H4 (cell line): ENCODE data around the gene TBC1D22A. TPM values are rescaled to one million over a fixed set of nuclear protein-coding genes. Genes with fewer than 3 reads are reported as not detected.

Experiments used
- DNase-seq: peaks from one replicate; pipeline ENCODE4 v3.0.0-alpha.2; 2015; ENCODE audit warnings: low spot score
- total RNA-seq: library from RNA; depleted of rRNA; stranded (reverse); fragments of >200 nt; shearing (Covaris generic); gene quantifications from 2 replicates; pipeline ENCODE4 v1.2.3, GENCODE V29; 2014

The TBC1D22A gene
- total RNA-seq, 1 experiment from 2014 or later: 8.6 TPM

GRCh38 chr22:46857885-46858143 lies 95.4 kb downstream of the TBC1D22A start:
- DNase-seq: no peak

DNA sequence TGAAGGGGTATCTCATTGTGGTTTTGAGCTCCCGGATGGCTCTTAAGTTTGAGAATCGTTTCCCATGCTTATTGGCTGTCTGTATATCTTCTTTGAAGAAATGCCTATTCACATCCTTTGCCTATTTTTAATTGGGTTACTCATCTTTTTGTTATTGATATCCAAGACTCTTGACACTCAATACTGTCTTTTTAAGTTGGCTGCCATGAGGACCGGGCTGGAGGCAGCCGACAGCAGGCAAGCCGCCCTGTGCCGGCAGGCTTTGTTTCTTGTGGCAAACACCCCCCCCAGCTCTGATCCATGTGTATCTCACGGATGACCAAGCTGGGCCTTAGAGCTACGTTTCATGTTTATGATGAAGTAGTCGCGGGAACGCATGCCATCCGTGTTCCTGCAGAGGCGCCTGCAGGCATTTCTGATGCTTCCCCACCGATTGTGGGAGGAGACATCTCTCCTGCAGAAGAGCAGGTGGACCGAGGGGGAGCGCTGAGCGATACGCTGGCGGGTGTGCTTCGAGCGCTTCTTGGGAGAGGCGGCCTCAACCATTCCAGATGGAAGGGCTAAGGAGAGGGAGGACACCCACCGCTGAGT lies 95.8 kb downstream of the TBC1D22A start:
- DNase-seq: no peak

DNA sequence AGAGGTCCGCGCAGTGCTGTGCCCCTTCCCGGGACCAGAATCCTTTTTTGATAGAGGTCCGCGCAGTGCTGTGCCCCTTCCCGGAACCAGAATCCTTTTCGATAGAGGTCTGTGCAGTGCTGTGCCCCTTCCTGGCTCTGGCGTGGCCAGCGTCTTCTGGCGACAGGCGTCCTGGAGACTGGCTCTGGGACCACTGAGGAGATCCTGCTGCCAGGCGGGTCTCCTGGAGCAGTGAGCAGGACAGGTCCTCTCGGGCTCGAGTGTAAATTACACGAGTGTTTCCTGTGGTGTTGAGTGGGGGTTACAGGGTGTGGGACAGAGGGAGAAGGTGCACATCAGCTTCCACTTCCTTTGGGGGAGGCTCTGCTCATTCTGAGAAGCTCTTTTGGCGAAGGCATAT lies 98.1 kb downstream of the TBC1D22A start:
- no peak for DNase-seq

- no peak for DNase-seq
Measured at GRCh38 chr22:46861468-46862367, 99.3 kb downstream of the TBC1D22A start.

GRCh38 chr22:46862418-46863324 lies 100.2 kb downstream of the TBC1D22A start:
- no peak for DNase-seq

GRCh38 chr22:46863794-46864193 lies 101.3 kb downstream of the TBC1D22A start:
- no peak for DNase-seq

GRCh38 chr22:46864314-46865051 lies 102.0 kb downstream of the TBC1D22A start:
- DNase-seq: no peak

DNA sequence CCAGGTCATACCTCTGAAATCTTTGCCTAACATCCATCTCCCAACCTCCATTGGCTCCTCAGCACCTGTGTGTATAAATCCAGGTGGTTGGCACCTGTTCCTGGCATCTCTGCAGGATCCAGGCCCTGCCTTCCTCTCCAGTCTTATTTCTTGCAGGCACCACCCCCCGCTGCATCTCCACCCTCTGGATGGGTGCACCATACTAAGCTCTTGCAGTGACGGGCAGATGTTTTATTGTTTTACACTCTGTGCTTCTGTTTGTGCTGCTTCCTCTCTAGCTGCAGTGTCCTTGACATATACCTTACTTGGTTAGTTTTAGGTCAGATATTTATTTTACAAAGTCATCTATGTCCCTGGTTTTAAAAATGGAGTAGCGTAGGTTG lies 102.6 kb downstream of the TBC1D22A start:
- no peak for DNase-seq

DNA sequence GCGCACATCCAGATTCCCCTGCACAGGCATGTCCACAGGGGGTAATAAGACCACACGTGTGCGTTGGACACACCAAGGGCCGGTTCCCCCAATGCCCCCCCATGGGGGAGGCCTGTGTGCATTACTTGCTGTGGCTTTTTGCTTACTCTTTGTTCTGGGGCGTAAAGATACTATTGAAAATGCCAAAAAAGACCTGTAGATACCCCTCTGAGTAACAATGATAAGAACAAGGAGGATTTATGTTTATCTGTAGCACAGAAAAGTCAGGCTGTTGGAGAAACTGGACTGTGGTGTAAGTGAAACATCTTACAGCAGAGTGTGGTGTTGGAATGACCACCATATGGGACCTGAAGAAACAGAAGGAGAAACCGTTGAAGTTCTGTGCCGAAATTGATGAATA lies 103.2 kb downstream of the TBC1D22A start:
- DNase-seq: no peak

DNA sequence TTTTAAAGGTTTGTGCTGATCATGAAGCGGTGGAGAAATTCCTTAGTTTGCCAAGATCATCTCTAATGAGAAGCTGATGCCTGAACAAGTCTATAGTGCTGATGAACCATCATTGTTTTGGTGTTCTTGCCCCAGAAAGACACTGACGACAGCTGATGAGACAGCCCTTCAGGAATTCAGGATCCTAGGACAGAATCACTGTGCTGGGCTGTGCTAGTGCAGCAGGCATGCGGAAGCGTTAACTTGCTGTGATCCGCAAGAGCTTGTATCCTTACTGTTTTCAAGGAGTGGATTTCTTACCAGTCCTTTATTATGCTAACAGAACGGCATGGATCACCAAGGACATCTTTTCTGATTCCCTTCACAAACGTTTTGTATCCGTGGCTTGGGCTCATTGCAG lies 104.1 kb downstream of the TBC1D22A start:
- DNase-seq: no peak

GRCh38 chr22:46867106-46867505 lies 104.7 kb downstream of the TBC1D22A start:
- no peak for DNase-seq

GRCh38 chr22:46869329-46869728 lies 106.9 kb downstream of the TBC1D22A start:
- DNase-seq: no peak

- DNase-seq: no peak
Measured at GRCh38 chr22:46869831-46870441, 107.5 kb downstream of the TBC1D22A start.

DNA sequence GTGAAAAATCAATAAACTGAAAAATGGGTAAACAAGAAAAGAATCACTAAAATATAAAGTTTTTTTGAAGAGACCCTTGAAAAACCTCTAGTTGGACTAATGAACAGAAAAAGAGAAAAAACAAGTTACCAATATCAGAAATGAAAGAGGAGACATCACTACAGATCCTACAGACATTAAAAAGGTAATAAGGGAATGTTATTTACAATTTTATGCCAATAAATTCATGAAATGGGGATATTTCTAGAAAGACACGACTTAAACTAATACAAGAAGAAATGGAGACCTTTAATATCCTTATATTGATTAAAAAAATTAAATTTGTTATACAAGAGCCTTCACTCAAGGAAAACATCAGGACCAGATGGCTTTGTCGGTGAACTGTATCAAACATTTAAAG lies 109.4 kb downstream of the TBC1D22A start:
- no peak for DNase-seq

DNA sequence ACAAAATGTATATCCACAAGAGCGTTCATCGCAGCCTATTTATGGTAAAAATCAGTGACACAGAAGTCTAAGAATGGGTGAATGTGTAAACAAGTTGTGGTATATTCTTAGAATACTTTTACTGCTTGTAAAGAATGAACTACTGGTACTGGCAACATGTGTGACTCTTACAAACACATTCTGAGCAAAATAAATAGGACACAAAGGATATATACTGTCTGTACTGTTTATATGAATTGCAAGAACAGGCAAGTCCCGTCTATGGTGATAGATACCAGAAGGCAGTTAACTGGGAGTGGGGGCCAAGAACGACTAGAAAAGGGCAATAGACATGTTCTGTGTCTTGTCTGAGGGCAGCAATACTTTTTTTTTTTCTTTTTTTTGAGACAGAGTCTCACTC lies 112.6 kb downstream of the TBC1D22A start:
- no peak for DNase-seq

DNA sequence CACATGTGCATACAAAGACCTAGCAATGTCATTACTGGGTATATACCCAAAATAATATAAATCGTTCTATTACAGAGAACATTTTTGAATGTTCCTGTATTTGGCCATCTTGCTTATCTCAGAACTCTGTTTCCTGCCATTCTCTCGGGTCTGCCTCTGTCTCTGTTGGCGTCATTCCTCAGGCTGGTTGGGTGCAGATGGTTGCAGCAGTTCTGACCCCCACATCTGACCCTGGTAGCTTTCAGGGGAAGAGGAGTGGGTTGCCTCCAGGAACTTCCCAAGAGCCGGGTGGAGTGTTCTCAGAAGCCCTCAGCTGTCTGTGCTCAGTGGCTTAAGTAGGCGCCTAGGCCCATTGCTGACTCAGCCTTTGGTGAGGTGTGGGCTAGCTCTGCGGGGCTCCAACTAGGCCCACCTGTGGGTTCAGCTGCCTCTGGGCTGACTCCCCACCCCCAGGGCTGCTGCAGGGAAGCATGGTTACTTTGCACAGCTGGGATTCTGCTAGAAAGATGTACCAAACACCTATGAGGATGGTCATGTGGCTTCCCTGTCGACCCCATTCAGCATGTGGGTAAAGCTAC lies 114.0 kb downstream of the TBC1D22A start:
- DNase-seq: no peak

DNA sequence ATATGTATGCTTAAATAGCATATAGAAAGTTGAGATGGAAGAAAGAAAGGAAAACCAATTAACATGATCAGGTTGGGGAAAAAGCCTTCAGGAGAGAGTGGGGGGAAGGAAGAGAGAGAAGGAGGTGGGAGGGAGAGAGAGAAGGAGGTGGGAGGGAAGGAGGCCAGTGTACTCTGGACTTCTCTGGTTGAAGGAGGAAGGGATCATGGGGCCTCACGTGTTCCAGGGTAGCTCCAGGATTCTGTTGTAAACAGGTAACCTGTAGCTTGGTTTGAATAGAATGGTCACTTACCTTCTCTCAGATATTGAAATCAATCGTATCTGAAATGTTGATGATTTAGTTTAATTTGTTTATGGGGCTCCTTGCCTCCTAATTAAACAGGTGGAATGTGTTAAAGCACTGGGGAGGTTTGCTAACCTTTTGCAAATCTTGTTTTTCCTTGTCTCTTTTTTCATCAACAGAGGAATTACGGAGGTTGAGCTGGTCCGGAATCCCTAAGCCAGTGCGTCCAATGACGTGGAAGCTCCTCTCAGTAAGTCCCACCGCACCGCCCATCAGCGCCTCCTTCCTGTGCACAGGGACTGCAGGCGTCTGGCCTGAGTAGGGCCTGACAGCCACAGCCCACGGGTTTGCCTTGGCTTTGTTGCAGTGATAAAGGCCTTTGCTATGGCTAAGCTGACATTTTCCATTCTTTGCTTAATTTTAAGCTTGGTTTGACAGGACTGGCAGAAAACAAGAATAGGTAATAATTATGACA lies 115.9 kb downstream of the TBC1D22A start:
- DNase-seq: no peak

- no peak for DNase-seq
Measured at GRCh38 chr22:46879083-46879482, 116.6 kb downstream of the TBC1D22A start.

DNA sequence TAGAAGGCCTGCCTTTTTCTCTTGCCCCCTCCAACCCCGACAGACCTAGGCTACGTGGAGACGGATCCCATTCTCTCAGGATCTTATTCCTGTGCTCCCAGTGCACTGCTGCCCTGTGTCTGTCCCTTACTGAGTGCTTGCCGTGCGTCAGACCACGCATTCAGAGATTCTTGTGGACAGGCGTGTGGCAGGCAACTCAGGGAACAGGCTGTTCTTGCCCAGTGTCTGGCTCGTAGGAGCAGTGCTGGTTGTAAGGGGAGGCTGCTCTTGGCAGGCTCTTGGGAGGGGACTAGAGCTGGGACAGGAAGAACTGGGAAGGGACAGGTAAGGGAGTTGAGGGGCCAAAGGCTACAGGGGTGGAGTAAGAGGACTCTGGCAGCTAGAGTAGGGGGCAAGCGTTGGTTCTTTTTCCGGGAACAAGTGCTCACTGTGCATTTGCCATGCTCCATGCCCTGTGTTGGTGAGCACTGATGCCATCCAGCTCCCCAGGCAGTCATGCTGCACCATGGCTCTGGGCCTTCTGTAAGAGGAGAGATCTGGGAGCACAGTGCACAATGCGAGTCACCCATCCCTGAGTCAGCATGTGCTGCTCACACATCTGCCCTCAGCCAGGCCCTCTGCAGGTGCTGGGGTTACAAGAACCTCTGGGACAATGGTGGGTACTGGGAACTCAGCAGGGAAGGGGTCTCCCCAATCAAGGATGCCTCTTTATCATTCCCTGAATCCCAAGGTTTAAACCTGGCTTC lies 119.1 kb downstream of the TBC1D22A start:
- DNase-seq: no peak
